GM21367 (cell line): ENCODE data around the gene SEMA3B.

Experiments
- ATAC-seq: cut with Tn5 transposase; IDR thresholded peaks from one replicate; pipeline ENCODE4 v1.9.1; 2021; ENCODE audit not compliant: unreplicated experiment

The SEMA3B gene

GRCh38 chr3:50327129-50327528, 58.2 kb downstream of the SEMA3B start:
- ATAC-seq, result no peak
